ENCODE measurements around the gene CHN2. TPM values are rescaled to one million over a fixed set of nuclear protein-coding genes. Genes with fewer than 3 reads are reported as not detected.

Gene CHN2
- total RNA-seq, 2 experiments from 2014 or later: 2.1 to 3.5 TPM

DNA sequence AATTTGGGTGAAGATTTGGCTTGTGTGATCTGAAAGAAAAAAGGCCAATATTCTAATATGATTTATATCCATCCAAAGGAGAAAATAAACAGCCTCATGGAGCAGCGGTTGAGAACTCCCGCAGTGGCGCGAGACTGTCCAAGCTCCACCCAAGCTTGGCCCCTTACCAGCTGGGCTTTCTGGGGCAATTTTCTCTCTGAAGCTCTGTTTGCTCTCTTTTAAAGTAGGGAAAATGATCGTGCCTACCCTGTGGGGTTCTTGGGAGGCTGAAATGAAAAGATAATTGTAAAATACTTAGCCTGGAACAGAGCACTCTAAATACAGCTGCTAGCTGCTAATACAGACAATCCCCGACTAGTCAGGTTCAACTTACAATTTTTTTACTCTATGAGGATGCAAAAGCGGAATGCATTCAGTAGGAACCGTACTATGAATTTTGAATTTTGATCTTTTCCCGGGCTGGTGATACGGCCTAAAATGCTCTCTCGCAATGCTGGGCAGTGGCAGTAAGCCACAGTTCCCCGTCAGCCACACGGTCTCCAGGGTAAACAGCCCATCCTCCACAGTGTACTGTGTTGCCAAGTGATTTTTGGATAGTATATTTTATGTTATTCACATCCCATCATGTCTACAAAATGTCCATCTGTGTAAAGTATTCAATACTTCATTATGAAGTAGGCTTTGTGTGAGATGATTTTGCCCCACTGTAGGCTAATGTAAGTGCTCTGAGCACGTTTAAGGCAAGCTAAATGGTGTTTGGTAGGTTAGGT lies 137.7 kb downstream of the CHN2 start:
- H3K9me3 Mint-ChIP-seq: no peaks in the 10 kb centered on the region
- ChIA-PET POLR2A (no interaction called here), CTCF (no interaction called here)
- no peak for ATAC-seq (ENCODE audit: poor library complexity)
- Histone ChIP-seq H3K9me3 (ENCODE audit: control insufficient read depth in 1 of 2, insufficient read depth in 1 of 2, low read length in 2 of 2) (no peaks in the 10 kb centered on the region), H3K4me1 (ENCODE audit: insufficient read depth, low read length) (peaks cover 5% of the 10 kb centered on the region), H3K4me3 (ENCODE audit: low read length) (no peak overlapping the region), H3K36me3 (ENCODE audit: insufficient read depth, low read length) (no peaks in the 10 kb centered on the region), H3K27ac (ENCODE audit: low read depth in 1 of 2, low read length in 2 of 2) (no peak overlapping the region), H3K27me3 (ENCODE audit: control insufficient read depth in 1 of 2, insufficient read depth in 2 of 2, low read length in 2 of 2) (peaks cover 0 to 3% of the 10 kb centered on the region in 2 experiments)
- H3K36me3 Mint-ChIP-seq (ENCODE audit: low read depth): no peaks in the 10 kb centered on the region
- no peak overlapping the region for H3K4me3 Mint-ChIP-seq
- no peak for DNase-seq
- TF ChIP-seq, protein P1, sequence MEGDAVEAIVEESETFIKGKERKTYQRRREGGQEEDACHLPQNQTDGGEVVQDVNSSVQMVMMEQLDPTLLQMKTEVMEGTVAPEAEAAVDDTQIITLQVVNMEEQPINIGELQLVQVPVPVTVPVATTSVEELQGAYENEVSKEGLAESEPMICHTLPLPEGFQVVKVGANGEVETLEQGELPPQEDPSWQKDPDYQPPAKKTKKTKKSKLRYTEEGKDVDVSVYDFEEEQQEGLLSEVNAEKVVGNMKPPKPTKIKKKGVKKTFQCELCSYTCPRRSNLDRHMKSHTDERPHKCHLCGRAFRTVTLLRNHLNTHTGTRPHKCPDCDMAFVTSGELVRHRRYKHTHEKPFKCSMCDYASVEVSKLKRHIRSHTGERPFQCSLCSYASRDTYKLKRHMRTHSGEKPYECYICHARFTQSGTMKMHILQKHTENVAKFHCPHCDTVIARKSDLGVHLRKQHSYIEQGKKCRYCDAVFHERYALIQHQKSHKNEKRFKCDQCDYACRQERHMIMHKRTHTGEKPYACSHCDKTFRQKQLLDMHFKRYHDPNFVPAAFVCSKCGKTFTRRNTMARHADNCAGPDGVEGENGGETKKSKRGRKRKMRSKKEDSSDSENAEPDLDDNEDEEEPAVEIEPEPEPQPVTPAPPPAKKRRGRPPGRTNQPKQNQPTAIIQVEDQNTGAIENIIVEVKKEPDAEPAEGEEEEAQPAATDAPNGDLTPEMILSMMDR (IDR thresholded peaks at IDR 0.05): no peak
- intact Hi-C loops (cut with DNase I, micrococcal nuclease): loop anchor here in 1 of 2 experiments (10.0 kb wide), 1 partner anchor 147 kb away; no protein-coding TSS in a partner anchor
- H3K27ac Mint-ChIP-seq: no peak overlapping the region
- no peaks in the 10 kb centered on the region for H3K27me3 Mint-ChIP-seq
- peaks cover 42% of the 10 kb centered on the region for H3K4me1 Mint-ChIP-seq (ENCODE audit: low read depth)

DNA sequence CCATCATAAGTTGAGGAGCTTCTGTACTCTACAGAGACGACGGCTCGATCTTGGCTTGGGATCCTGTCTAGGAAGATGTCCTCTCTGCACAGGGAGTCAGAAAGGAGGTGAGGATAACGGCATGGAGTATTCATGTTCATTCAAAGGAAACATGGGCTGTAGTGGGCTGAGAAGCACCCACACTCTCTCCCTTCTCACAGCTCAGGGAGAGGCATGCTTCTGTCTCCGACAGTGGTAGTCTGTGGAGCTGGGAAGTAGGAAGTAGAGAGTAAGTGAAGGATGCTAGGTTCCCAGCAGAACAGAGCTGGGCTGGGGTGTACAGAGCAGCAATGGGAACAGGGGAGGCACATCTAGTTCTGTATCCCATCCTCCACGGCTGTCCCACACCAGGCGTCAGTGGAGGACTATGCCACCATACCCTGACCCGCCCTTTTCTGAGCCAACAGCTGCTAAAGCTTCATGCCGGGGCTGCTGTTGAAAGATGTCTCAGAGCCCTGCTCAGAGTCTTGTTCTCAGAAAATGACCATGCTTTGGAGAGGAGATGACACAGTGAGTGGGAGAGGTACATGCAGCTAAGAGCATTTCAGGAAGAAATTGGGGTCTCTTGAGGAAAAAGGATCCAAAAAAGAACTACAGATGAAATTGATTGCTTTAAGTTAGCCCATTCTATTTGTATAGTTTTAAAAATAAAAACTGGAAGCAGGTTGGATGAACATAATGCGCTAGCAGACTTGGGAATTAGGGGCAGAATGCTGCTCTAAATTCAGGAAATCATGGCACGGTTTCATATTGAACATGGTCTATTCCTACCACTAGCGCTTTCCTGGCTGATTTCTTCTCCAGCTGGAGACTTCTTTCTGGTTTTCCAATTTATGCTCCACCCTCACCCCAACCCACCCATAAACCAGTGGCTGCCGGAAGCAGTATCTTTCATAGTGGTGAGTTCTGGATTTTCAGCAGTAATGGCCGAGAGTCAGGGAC lies 138.6 kb downstream of the CHN2 start:
- Mint-ChIP-seq H3K4me1 (ENCODE audit: low read depth) (peaks cover 45% of the 10 kb centered on the region), H3K27me3 (no peaks in the 10 kb centered on the region), H3K4me3 (no peak overlapping the region), H3K27ac (no peak overlapping the region), H3K36me3 (ENCODE audit: low read depth) (no peaks in the 10 kb centered on the region), H3K9me3 (no peaks in the 10 kb centered on the region)
- TF ChIP-seq, protein P1 (IDR thresholded peaks at IDR 0.05): no peak
- H3K9me3 ChIP-seq (ENCODE audit: control insufficient read depth in 1 of 2, insufficient read depth in 1 of 2, low read length in 2 of 2): no peaks in the 10 kb centered on the region
- H3K4me3 ChIP-seq (ENCODE audit: low read length): no peak overlapping the region
- ATAC-seq (ENCODE audit: poor library complexity): no peak
- peaks cover 0 to 3% of the 10 kb centered on the region in 2 experiments for H3K27me3 ChIP-seq (ENCODE audit: control insufficient read depth in 1 of 2, insufficient read depth in 2 of 2, low read length in 2 of 2)
- no peaks in the 10 kb centered on the region for H3K36me3 ChIP-seq (ENCODE audit: insufficient read depth, low read length)
- CTCF ChIA-PET: no interaction called here
- DNase-seq: no peak
- POLR2A ChIA-PET: no interaction called here
- no peak overlapping the region for H3K27ac ChIP-seq (ENCODE audit: low read depth in 1 of 2, low read length in 2 of 2)
- peaks cover 12% of the 10 kb centered on the region for H3K4me1 ChIP-seq (ENCODE audit: insufficient read depth, low read length)
- intact Hi-C loops (cut with DNase I, micrococcal nuclease): loop anchor here in 1 of 2 experiments (10.0 kb wide), 1 partner anchor 148 kb away; no protein-coding TSS in a partner anchor

DNA sequence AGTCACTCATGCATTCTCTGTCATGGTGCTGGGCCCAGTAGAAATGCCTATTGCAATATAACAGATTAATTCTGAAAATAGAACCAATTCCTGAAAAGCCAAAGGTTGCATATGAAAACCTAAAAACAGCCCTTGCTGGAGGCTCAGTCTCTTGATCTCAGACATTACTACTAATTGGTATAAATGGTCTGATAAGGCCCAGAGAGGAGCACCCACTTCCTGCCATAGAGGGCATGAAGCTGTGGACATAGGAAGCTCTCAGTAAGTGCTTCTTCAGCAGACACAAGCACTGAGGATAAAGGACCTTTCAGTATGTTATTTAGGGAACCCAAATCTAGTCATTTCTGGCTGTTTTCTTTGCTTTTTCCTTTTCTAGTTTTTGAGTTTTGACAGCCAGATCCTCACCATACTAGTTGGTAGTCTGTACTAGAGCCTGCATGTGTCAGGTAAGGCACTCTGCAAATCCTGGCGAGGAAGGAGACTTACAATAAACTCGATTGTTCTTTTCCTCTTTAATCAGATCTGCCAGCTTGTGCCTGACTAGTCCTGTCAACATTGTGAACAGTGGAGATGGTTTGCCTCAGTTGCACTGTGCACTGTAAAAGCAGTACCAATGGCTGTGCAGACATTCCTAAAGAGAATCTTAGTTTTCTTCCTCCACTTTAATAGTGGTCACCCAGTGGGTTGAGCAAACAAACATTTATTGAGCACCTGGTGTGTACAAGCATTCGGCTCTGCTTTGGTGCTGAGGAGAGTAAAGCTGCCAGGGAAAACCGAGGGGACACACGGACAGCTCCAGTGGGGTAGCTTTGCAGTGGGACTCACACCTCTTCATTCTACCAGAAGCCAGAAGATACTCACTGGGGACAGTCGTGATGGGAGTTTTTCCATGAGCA lies 140.9 kb downstream of the CHN2 start:
- no peak for ATAC-seq (ENCODE audit: poor library complexity)
- Mint-ChIP-seq H3K27me3 (no peaks in the 10 kb centered on the region), H3K36me3 (ENCODE audit: low read depth) (no peaks in the 10 kb centered on the region), H3K4me3 (no peak overlapping the region), H3K9me3 (no peaks in the 10 kb centered on the region), H3K27ac (peak overlapping the region; percentile 35), H3K4me1 (ENCODE audit: low read depth) (peaks cover 39% of the 10 kb centered on the region)
- TF ChIP-seq, protein P1 (IDR thresholded peaks at IDR 0.05): no peak
- DNase-seq: peak in 1 of 14 experiments; percentile 8
- ChIA-PET CTCF (no interaction called here), POLR2A (interaction anchor here (1.0 kb wide), 1 partner anchor 13 kb away, joined by 3 read pairs; no protein-coding TSS in a partner anchor)
- H3K36me3 ChIP-seq (ENCODE audit: insufficient read depth, low read length): no peaks in the 10 kb centered on the region
- intact Hi-C loops (cut with DNase I, micrococcal nuclease): loop anchor here in 1 of 2 experiments (10.0 kb wide), 1 partner anchor 151 kb away; no protein-coding TSS in a partner anchor
- no peak overlapping the region for H3K4me3 ChIP-seq (ENCODE audit: low read length)
- no peaks in the 10 kb centered on the region for H3K9me3 ChIP-seq (ENCODE audit: control insufficient read depth in 1 of 2, insufficient read depth in 1 of 2, low read length in 2 of 2)
- H3K27ac ChIP-seq (ENCODE audit: low read depth in 1 of 2, low read length in 2 of 2): no peak overlapping the region
- no peaks in the 10 kb centered on the region for H3K27me3 ChIP-seq (ENCODE audit: control insufficient read depth in 1 of 2, insufficient read depth in 2 of 2, low read length in 2 of 2)
- H3K4me1 ChIP-seq (ENCODE audit: insufficient read depth, low read length): peaks cover 12% of the 10 kb centered on the region

Data from CD4-positive, alpha-beta T cell (primary cell).